ENCODE data around the gene AKR1C4.

GRCh38 chr10:5195727-5196374 lies 786 bp upstream of the AKR1C4 start:
- TF ChIP-seq CTCF (IDR thresholded peaks at IDR 0.05 in 8 of 11, conservative IDR thresholded peaks at IDR 0.05 in 3 of 11) (no peak), POLR2A (IDR thresholded peaks at IDR 0.05) (no peak)
